HL-60 (cell line): ENCODE measurements around the gene GRXCR2.

Experiments
- DNase-seq, 2 experiments: peaks; one replicate each; pipeline ENCODE4 v3.0.0-alpha.2; 2010 to 2020; ENCODE audit warnings: low read depth in 1 of 2, low spot score in 1 of 2
- H3K27ac ChIP-seq: fragments of 250-450 bp; sonication (Bioruptor Pico); replicated peaks from 2 replicates; pipeline ENCODE4 v1.5.1; 2020; ENCODE audit warnings: mild to moderate bottlenecking, moderate library complexity
- H3K27me3 ChIP-seq: fragments of 250-450 bp; sonication (Bioruptor Pico); 2 replicates; pipeline ENCODE4 v1.5.1; 2021; ENCODE audit warnings: mild to moderate bottlenecking, moderate library complexity; ENCODE audit not compliant: insufficient read depth, poor library complexity, severe bottlenecking
- H3K4me3 ChIP-seq: replicated peaks from 2 replicates; pipeline ENCODE4 v1.5.1; 2011; ENCODE audit warnings: mild to moderate bottlenecking, control low read depth, low read length; ENCODE audit not compliant: insufficient read depth
- GABPA ChIP-seq: IDR thresholded peaks from 2 replicates; pipeline ENCODE4 v1.6.1; 2012; ENCODE audit warnings: low read depth
- POLR2AphosphoS5 ChIP-seq: IDR thresholded peaks from 2 replicates; pipeline ENCODE4 v1.6.1; 2012; ENCODE audit warnings: low read depth
- SPI1 ChIP-seq: IDR thresholded peaks from 2 replicates; pipeline ENCODE4 v1.6.1; 2012; ENCODE audit warnings: low read depth, mild to moderate bottlenecking, borderline replicate concordance
- TF ChIP-seq, protein P1 (sequence below): IDR thresholded peaks from one replicate; pipeline ENCODE4 v1.5.1; 2011; ENCODE audit warnings: low read length, control low read depth, inconsistent platforms; ENCODE audit not compliant: insufficient read depth
- TF ChIP-seq, protein P2 (sequence below): IDR thresholded peaks from 2 replicates; pipeline ENCODE4 v1.6.1; 2012; ENCODE audit warnings: low read depth; ENCODE audit not compliant: insufficient replicate concordance

The GRXCR2 gene

DNA sequence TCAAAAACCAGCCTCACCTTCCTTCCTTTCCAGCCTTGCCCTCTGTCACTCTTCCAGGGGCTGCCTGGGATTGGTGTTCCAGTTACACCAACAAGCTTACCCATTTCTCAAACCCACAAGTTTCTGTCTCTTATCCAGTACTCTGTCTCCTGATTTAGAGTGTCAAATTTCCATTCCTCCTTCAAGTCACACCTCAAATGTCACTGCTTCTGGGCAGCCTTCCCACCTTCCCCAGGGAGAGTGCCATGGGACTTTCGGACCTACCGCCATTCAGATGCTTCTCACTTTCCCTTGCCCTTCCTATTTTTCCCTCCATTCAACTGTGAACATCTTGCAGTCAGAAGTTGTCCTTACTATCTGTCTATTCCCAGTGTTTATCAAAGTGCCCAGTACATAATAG lies 2.0 kb upstream of the GRXCR2 start:
- Histone ChIP-seq H3K4me3 (no peak overlapping the region), H3K27ac (no peak overlapping the region), H3K27me3 (no peaks in the 10 kb centered on the region)
- no peak for DNase-seq
- TF ChIP-seq, protein P1, sequence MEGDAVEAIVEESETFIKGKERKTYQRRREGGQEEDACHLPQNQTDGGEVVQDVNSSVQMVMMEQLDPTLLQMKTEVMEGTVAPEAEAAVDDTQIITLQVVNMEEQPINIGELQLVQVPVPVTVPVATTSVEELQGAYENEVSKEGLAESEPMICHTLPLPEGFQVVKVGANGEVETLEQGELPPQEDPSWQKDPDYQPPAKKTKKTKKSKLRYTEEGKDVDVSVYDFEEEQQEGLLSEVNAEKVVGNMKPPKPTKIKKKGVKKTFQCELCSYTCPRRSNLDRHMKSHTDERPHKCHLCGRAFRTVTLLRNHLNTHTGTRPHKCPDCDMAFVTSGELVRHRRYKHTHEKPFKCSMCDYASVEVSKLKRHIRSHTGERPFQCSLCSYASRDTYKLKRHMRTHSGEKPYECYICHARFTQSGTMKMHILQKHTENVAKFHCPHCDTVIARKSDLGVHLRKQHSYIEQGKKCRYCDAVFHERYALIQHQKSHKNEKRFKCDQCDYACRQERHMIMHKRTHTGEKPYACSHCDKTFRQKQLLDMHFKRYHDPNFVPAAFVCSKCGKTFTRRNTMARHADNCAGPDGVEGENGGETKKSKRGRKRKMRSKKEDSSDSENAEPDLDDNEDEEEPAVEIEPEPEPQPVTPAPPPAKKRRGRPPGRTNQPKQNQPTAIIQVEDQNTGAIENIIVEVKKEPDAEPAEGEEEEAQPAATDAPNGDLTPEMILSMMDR, result no peak
- TF ChIP-seq, protein P2, sequence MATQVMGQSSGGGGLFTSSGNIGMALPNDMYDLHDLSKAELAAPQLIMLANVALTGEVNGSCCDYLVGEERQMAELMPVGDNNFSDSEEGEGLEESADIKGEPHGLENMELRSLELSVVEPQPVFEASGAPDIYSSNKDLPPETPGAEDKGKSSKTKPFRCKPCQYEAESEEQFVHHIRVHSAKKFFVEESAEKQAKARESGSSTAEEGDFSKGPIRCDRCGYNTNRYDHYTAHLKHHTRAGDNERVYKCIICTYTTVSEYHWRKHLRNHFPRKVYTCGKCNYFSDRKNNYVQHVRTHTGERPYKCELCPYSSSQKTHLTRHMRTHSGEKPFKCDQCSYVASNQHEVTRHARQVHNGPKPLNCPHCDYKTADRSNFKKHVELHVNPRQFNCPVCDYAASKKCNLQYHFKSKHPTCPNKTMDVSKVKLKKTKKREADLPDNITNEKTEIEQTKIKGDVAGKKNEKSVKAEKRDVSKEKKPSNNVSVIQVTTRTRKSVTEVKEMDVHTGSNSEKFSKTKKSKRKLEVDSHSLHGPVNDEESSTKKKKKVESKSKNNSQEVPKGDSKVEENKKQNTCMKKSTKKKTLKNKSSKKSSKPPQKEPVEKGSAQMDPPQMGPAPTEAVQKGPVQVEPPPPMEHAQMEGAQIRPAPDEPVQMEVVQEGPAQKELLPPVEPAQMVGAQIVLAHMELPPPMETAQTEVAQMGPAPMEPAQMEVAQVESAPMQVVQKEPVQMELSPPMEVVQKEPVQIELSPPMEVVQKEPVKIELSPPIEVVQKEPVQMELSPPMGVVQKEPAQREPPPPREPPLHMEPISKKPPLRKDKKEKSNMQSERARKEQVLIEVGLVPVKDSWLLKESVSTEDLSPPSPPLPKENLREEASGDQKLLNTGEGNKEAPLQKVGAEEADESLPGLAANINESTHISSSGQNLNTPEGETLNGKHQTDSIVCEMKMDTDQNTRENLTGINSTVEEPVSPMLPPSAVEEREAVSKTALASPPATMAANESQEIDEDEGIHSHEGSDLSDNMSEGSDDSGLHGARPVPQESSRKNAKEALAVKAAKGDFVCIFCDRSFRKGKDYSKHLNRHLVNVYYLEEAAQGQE, result no peak
- TF ChIP-seq SPI1 (no peak), POLR2AphosphoS5 (no peak), GABPA (no peak)

DNA sequence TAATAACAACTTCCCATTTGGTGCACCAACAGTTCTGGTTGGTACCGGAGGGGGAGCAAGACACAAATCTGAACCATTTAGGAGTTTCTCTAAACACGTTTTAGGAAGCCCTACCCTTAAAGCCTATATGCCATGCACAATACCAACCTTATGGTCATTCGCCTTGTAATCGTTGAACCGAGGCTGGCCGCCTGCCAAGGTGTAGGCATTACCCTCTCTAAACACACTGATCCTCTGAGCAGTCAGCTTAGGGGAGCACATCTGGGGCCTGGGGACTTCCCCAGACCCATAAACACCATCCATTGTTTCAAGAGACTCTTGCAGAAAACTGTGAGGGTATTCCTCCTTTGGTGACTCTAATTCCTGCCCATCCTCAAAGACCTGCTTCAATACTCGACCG lies 328 bp downstream of the GRXCR2 start:
- no peak for DNase-seq
- H3K27ac ChIP-seq, result no peak overlapping the region
- H3K4me3 ChIP-seq, result no peak overlapping the region
- no peaks in the 10 kb centered on the region for H3K27me3 ChIP-seq
- TF ChIP-seq GABPA (no peak), POLR2AphosphoS5 (no peak), SPI1 (no peak)
- TF ChIP-seq, protein P2, result no peak
- TF ChIP-seq, protein P1, result no peak

DNA sequence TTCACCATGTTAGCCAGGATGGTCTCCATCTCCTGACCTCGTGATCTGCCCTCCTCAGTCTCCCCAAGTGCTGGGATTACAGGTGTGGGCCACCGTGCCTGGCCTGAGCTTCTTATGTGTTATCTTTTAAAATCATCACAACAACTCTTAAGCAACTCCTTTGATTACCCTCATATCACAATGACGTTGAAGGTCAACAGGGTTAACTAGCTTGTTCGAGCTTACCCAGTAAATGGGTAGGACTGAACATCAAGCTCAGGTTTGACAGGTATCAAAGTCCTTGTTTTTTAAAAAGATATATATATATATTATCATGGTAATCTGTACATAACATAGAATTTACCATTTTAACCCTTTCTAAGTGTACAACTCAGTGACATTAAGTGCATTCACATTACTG lies 3.1 kb downstream of the GRXCR2 start:
- Histone ChIP-seq H3K4me3 (no peak overlapping the region), H3K27me3 (peaks cover 6% of the 10 kb centered on the region), H3K27ac (no peak overlapping the region)
- no peak for DNase-seq
- TF ChIP-seq, protein P1, result no peak
- TF ChIP-seq, protein P2, result no peak
- no peak for TF ChIP-seq GABPA
- TF ChIP-seq POLR2AphosphoS5, result no peak
- TF ChIP-seq SPI1, result no peak
